ENCODE results near the gene EFHC2. TPM values are rescaled to one million over a fixed set of nuclear protein-coding genes. Genes with fewer than 3 reads are reported as not detected.

Gene EFHC2
- total RNA-seq, 4 donors from 2014 or later, result 4.7 to 8.6 (median 5.9) TPM

- intact Hi-C loops (cut with DNase I), result no loop called here
- no peaks in the 10 kb centered on the region for H3K36me3 ChIP-seq
- no peak overlapping the region for H3K4me3 ChIP-seq (replicated peaks in 1 of 3)
- WGBS, 2 donors, result 73 to 80% methylated on average over 4 of the region's 4 CpGs
- H3K27ac ChIP-seq, result no peak overlapping the region
- H3K9me3 ChIP-seq, result no peaks in the 10 kb centered on the region
- TF ChIP-seq CTCF (IDR thresholded peaks at IDR 0.05) (no peak), POLR2A (IDR thresholded peaks at IDR 0.05) (no peak)
- no peaks in the 10 kb centered on the region for H3K27me3 ChIP-seq
- no peak for DNase-seq
- H3K4me1 ChIP-seq, result no peaks in the 10 kb centered on the region
These were observed 114.9 kb downstream of the EFHC2 start for GRCh38 chrX:44228621-44229020.

GRCh38 chrX:44227991-44228390, 115.5 kb downstream of the EFHC2 start:
- TF ChIP-seq CTCF (IDR thresholded peaks at IDR 0.05) (no peak), POLR2A (IDR thresholded peaks at IDR 0.05) (no peak)

GRCh38 chrX:44225667-44226066, 117.8 kb downstream of the EFHC2 start:
- 90 to 92% methylated on average over 3 of the region's 3 CpGs for whole genome bisulfite sequencing, 2 donors
- Histone ChIP-seq H3K27me3 (no peaks in the 10 kb centered on the region), H3K4me3 (replicated peaks in 1 of 3) (no peak overlapping the region), H3K4me1 (peaks cover 0 to 3% of the 10 kb centered on the region in 2 donors), H3K9me3 (no peaks in the 10 kb centered on the region), H3K27ac (no peak overlapping the region), H3K36me3 (no peaks in the 10 kb centered on the region)
- intact Hi-C loops (cut with DNase I), result no loop called here
- DNase-seq, result no peak
- TF ChIP-seq CTCF (IDR thresholded peaks at IDR 0.05) (no peak), POLR2A (IDR thresholded peaks at IDR 0.05) (no peak)

More at GRCh38 chrX:44227991-44228390, 115.5 kb downstream of the EFHC2 start:
- H3K27ac ChIP-seq, result no peak overlapping the region
- no peaks in the 10 kb centered on the region for H3K9me3 ChIP-seq
- no peak overlapping the region for H3K4me3 ChIP-seq (replicated peaks in 1 of 3)
- H3K36me3 ChIP-seq, result no peaks in the 10 kb centered on the region
- WGBS, 2 donors, result 86 to 97% methylated on average over 3 to 5 of the region's 5 CpGs
- intact Hi-C loops (cut with DNase I), result no loop called here
- no peak for DNase-seq
- peaks cover 0 to 3% of the 10 kb centered on the region in 2 donors for H3K4me1 ChIP-seq
- H3K27me3 ChIP-seq, result no peaks in the 10 kb centered on the region

GRCh38 chrX:44224760-44225159, 118.7 kb downstream of the EFHC2 start:
- Histone ChIP-seq H3K27ac (no peak overlapping the region), H3K27me3 (no peaks in the 10 kb centered on the region), H3K9me3 (no peaks in the 10 kb centered on the region), H3K36me3 (no peaks in the 10 kb centered on the region), H3K4me1 (peaks cover 0 to 3% of the 10 kb centered on the region in 2 donors), H3K4me3 (replicated peaks in 1 of 3) (no peak overlapping the region)
- no peak for DNase-seq
- intact Hi-C loops (cut with DNase I), result no loop called here
- TF ChIP-seq CTCF (IDR thresholded peaks at IDR 0.05), result no peak
- no peak for TF ChIP-seq POLR2A (IDR thresholded peaks at IDR 0.05)
- 87 to 100% methylated on average over 2 of the region's 2 CpGs for WGBS, 2 donors

- WGBS, 2 donors, result 63 to 64% methylated on average over 2 of the region's 2 CpGs
- H3K4me1 ChIP-seq, result peaks cover 0 to 3% of the 10 kb centered on the region in 2 donors
- H3K27me3 ChIP-seq, result no peaks in the 10 kb centered on the region
- peak; percentile 1 to 2 for DNase-seq
- TF ChIP-seq CTCF (IDR thresholded peaks at IDR 0.05) (no peak), POLR2A (IDR thresholded peaks at IDR 0.05) (no peak)
- intact Hi-C loops (cut with DNase I), result no loop called here
- H3K9me3 ChIP-seq, result no peaks in the 10 kb centered on the region
- no peak overlapping the region for H3K27ac ChIP-seq
- H3K36me3 ChIP-seq, result no peaks in the 10 kb centered on the region
- no peak overlapping the region for H3K4me3 ChIP-seq (replicated peaks in 1 of 3)
These were observed 120.3 kb downstream of the EFHC2 start for GRCh38 chrX:44223150-44223549.

Data from thyroid gland (tissue), 4 donors.